Measurements from ENCODE around the gene CCDC40. TPM values are rescaled to one million over a fixed set of nuclear protein-coding genes. Genes with fewer than 3 reads are reported as not detected.

The CCDC40 gene
- total and polyA plus RNA-seq, 9 of the 15 experiments (the other 6 are each of a cell fraction or from before 2014, with no cell fraction given): 0.07 to 0.33 TPM; not detected in 7

DNA sequence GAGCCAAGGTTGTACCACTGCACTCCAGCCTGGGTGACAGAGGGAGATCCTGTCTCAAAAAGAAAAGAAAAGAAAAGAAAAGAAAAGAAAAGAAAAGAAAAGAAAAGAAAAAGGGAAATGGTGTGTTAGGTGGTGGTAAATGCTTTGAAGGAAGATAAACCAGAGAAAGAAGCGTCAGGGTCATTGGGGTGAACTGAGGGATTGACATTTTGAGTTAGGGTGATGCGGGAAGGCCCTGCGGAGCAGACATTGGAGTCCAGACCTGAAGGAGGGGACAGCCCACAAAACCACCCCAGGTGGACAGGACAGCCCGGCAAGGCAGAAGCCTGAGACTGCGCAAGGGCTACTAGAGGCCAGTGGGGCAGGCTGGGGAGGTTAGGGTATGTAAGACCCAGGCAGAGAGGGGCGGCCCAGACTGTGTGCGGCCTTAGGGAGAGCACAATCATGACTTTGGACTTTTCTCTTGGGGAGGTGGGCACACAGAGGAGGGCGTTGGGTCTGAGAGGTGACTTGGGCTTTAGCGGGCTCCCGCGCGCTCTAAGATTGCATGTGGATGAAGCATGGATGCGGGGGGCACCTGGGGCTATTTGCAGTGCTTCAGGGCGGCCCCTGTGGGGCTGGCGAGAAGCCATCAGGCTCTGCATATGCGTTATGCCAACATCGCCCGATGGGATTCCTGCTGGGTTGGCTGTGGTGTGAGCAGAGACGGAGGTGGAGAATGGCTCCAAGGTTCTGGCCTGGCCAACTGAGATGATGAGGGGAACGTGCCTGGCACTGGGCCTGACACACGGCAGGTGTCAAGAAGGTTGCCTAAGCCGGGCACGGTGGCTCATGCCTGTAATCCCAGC, 61.6 kb downstream of the CCDC40 start:
- no peak overlapping the region for H3K4me3 ChIP-seq
- TF ChIP-seq JUNB (CRISPR knock-in tag; conservative IDR thresholded peaks at IDR 0.05): no peak
- TF ChIP-seq RBFOX2 (IDR thresholded peaks at IDR 0.05; ENCODE audit: low read depth, low read length): no peak
- TF ChIP-seq, protein P1, sequence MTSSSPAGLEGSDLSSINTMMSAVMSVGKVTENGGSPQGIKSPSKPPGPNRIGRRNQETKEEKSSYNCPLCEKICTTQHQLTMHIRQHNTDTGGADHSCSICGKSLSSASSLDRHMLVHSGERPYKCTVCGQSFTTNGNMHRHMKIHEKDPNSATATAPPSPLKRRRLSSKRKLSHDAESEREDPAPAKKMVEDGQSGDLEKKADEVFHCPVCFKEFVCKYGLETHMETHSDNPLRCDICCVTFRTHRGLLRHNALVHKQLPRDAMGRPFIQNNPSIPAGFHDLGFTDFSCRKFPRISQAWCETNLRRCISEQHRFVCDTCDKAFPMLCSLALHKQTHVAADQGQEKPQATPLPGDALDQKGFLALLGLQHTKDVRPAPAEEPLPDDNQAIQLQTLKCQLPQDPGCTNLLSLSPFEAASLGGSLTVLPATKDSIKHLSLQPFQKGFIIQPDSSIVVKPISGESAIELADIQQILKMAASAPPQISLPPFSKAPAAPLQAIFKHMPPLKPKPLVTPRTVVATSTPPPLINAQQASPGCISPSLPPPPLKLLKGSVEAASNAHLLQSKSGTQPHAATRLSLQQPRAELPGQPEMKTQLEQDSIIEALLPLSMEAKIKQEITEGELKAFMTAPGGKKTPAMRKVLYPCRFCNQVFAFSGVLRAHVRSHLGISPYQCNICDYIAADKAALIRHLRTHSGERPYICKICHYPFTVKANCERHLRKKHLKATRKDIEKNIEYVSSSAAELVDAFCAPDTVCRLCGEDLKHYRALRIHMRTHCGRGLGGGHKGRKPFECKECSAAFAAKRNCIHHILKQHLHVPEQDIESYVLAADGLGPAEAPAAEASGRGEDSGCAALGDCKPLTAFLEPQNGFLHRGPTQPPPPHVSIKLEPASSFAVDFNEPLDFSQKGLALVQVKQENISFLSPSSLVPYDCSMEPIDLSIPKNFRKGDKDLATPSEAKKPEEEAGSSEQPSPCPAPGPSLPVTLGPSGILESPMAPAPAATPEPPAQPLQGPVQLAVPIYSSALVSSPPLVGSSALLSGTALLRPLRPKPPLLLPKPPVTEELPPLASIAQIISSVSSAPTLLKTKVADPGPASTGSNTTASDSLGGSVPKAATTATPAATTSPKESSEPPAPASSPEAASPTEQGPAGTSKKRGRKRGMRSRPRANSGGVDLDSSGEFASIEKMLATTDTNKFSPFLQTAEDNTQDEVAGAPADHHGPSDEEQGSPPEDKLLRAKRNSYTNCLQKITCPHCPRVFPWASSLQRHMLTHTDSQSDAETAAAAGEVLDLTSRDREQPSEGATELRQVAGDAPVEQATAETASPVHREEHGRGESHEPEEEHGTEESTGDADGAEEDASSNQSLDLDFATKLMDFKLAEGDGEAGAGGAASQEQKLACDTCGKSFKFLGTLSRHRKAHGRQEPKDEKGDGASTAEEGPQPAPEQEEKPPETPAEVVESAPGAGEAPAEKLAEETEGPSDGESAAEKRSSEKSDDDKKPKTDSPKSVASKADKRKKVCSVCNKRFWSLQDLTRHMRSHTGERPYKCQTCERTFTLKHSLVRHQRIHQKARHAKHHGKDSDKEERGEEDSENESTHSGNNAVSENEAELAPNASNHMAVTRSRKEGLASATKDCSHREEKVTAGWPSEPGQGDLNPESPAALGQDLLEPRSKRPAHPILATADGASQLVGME (CRISPR knock-in tag; IDR thresholded peaks at IDR 0.05): no peak
- TF ChIP-seq ZNF57 (CRISPR knock-in tag; IDR thresholded peaks at IDR 0.05): no peak
- TF ChIP-seq, protein P2, sequence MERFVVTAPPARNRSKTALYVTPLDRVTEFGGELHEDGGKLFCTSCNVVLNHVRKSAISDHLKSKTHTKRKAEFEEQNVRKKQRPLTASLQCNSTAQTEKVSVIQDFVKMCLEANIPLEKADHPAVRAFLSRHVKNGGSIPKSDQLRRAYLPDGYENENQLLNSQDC (CRISPR knock-in tag; IDR thresholded peaks at IDR 0.05): no peak
- TF ChIP-seq ZNF232 (CRISPR knock-in tag; IDR thresholded peaks at IDR 0.05): no peak
- TF ChIP-seq ZNF699 (CRISPR knock-in tag; IDR thresholded peaks at IDR 0.05; ENCODE audit: insufficient replicate concordance): no peak
- TF ChIP-seq, protein P3, sequence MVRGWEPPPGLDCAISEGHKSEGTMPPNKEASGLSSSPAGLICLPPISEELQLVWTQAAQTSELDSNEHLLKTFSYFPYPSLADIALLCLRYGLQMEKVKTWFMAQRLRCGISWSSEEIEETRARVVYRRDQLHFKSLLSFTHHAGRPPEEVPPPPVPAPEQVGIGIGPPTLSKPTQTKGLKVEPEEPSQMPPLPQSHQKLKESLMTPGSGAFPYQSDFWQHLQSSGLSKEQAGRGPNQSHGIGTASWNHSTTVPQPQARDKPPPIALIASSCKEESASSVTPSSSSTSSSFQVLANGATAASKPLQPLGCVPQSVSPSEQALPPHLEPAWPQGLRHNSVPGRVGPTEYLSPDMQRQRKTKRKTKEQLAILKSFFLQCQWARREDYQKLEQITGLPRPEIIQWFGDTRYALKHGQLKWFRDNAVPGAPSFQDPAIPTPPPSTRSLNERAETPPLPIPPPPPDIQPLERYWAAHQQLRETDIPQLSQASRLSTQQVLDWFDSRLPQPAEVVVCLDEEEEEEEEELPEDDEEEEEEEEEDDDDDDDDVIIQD (CRISPR knock-in tag; IDR thresholded peaks at IDR 0.05): no peak
- no peak for TF ChIP-seq MED1 (CRISPR knock-in tag; IDR thresholded peaks at IDR 0.05; ENCODE audit: borderline replicate concordance)
- TF ChIP-seq, protein P4, sequence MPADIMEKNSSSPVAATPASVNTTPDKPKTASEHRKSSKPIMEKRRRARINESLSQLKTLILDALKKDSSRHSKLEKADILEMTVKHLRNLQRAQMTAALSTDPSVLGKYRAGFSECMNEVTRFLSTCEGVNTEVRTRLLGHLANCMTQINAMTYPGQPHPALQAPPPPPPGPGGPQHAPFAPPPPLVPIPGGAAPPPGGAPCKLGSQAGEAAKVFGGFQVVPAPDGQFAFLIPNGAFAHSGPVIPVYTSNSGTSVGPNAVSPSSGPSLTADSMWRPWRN (IDR thresholded peaks at IDR 0.05; ENCODE audit: low read depth): no peak
- TF ChIP-seq, protein P5, sequence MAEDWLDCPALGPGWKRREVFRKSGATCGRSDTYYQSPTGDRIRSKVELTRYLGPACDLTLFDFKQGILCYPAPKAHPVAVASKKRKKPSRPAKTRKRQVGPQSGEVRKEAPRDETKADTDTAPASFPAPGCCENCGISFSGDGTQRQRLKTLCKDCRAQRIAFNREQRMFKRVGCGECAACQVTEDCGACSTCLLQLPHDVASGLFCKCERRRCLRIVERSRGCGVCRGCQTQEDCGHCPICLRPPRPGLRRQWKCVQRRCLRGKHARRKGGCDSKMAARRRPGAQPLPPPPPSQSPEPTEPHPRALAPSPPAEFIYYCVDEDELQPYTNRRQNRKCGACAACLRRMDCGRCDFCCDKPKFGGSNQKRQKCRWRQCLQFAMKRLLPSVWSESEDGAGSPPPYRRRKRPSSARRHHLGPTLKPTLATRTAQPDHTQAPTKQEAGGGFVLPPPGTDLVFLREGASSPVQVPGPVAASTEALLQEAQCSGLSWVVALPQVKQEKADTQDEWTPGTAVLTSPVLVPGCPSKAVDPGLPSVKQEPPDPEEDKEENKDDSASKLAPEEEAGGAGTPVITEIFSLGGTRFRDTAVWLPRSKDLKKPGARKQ (CRISPR knock-in tag; IDR thresholded peaks at IDR 0.05): no peak
- H3K36me3 ChIP-seq (ENCODE audit: control insufficient read depth, insufficient read depth, low read length): no peaks in the 10 kb centered on the region
- H4K20me1 ChIP-seq (replicated peaks; ENCODE audit: control insufficient read depth, insufficient read depth, low read length): no peaks in the 10 kb centered on the region
- no peaks in the 10 kb centered on the region for H3K9me1 ChIP-seq (ENCODE audit: control insufficient read depth, insufficient read depth, low read length)
- H3K4me2 ChIP-seq (ENCODE audit: insufficient read depth, low read length): no peak overlapping the region
- ChIA-PET POLR2A (no interaction called here), CTCF (ENCODE audit: low intra/inter-chr PET ratio) (no interaction called here)
- no peak overlapping the region for H2AFZ ChIP-seq (ENCODE audit: low read depth, low read length)
- H3K27me3 ChIP-seq (ENCODE audit: control insufficient read depth in 2 of 2, insufficient read depth in 2 of 2, low read length in 2 of 2): peaks cover 21 to 39% of the 10 kb centered on the region in 2 experiments; a peak in 4 of 5 replicates
- no peak overlapping the region for H3K27ac ChIP-seq (ENCODE audit: extremely low read depth, low read depth, low read length)
- no TSS peak for BruUV-seq (replicated peaks)
- DNase-seq (ENCODE audit: extremely low read depth in 1 of 4, low spot score in 3 of 4) (no peak), FAIRE-seq (no peak), ATAC-seq (no peak)
- WGBS (ENCODE audit: insufficient coverage, low coverage, missing lambda C conversion rate): 24% methylated on average over 19 of the region's 23 CpGs
- H3K79me2 ChIP-seq (ENCODE audit: control insufficient read depth, insufficient read depth, low read length): no peaks in the 10 kb centered on the region
- intact Hi-C loops (cut with micrococcal nuclease) (no loop called here), in situ Hi-C loops (cut with MboI) (no loop called here)
- peaks cover 6 to 36% of the 10 kb centered on the region in 2 experiments; a peak in 4 of 5 replicates for H3K4me1 ChIP-seq (replicated peaks in 1 of 2; ENCODE audit: control insufficient read depth in 2 of 2, insufficient read depth in 2 of 2, low read length in 2 of 2)
- H3K9me3 ChIP-seq (replicated peaks; ENCODE audit: control insufficient read depth, insufficient read depth, low read depth, low read length): no peaks in the 10 kb centered on the region
- no peak overlapping the region for H3K9ac ChIP-seq (ENCODE audit: insufficient read depth in 1 of 2, low read depth in 2 of 2, low read length in 2 of 2)

All from K562 (cell line).